SK-N-MC (cell line): Measurements from ENCODE around the gene RTRAF.

Source experiments
- EZH2 ChIP-seq: fragments of 200-600 bp; sonication (generic); IDR thresholded peaks from one replicate; pipeline ENCODE4 v1.6.1; 2017; ENCODE audit warnings: antibody characterized with exemption
- FOXP2 ChIP-seq: optimal IDR thresholded peaks from 2 replicates; pipeline ENCODE3; 2011; ENCODE audit warnings: mild to moderate bottlenecking, moderate library complexity; ENCODE audit not compliant: insufficient read depth; ENCODE audit errors: extremely low read length, control extremely low read depth
- POLR2AphosphoS5 ChIP-seq: IDR thresholded peaks from 2 replicates; pipeline ENCODE4 v1.6.1; 2012; ENCODE audit warnings: mild to moderate bottlenecking, low read depth, low read length, borderline replicate concordance

DNA sequence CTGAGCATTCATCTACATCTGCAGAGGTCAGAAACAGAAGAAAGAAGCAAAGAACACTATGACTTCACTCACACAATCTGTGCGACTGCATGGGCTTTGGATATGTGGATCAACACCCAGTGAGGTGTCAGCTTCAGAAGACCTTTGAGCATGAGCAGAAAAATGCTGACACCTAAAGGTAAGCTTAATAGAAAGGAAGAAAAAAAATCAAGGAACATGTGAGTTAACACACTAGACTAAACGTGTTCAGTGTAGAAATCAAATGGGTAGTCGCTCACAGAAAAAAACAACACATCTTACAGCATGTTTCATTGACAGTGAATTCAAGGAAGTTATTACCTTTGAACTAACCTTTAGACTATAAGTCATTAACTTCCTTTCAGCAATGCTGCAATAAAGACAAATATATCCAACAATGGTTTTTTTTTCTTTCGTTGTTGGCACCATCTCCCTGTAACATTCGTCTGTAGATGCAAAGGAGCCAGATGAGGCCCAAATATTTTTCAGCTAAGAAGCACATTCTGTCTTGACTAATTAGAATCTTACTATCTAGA, 30.9 kb downstream of the RTRAF start:
- no peak for TF ChIP-seq POLR2AphosphoS5
- no peak for TF ChIP-seq EZH2
- no peak for TF ChIP-seq FOXP2
